DOHH2 (cell line): Measurements from ENCODE around the gene GREB1.

ENCODE experiments used
- H3F3A ChIP-seq: fragments of 200-600 bp; sonication (generic), shearing (Covaris generic); 2 replicates; pipeline ENCODE4 v1.6.0; 2016; ENCODE audit warnings: antibody characterized with exemption, mild to moderate bottlenecking; ENCODE audit not compliant: control insufficient read depth, insufficient read depth
- H3K27ac ChIP-seq: fragments of 200-600 bp; sonication (generic); 2 replicates; pipeline ENCODE4 v1.5.1; 2014; ENCODE audit warnings: low read depth, mild to moderate bottlenecking, low read length, moderate library complexity
- H3K27me3 ChIP-seq: fragments of 200-600 bp; sonication (generic); 2 replicates; pipeline ENCODE4 v1.6.1; 2014; ENCODE audit warnings: mild to moderate bottlenecking, low read length, mixed read lengths; ENCODE audit not compliant: control insufficient read depth
- H3K36me3 ChIP-seq: fragments of 200-600 bp; sonication (generic); 2 replicates; pipeline ENCODE4 v1.6.1; 2014; ENCODE audit warnings: mild to moderate bottlenecking, low read length, moderate library complexity, mixed read lengths; ENCODE audit not compliant: control insufficient read depth
- H3K4me1 ChIP-seq: fragments of 200-600 bp; sonication (generic); 2 replicates; pipeline ENCODE4 v1.6.1; 2014; ENCODE audit warnings: mild to moderate bottlenecking, low read length, mixed read lengths; ENCODE audit not compliant: control insufficient read depth
- H3K4me2 ChIP-seq: fragments of 200-600 bp; sonication (generic); 2 replicates; pipeline ENCODE4 v1.6.0; 2014; ENCODE audit warnings: mild to moderate bottlenecking, low read length, moderate library complexity
- H3K4me3 ChIP-seq: fragments of 200-600 bp; sonication (generic); 2 replicates; pipeline ENCODE4 v1.5.1; 2014; ENCODE audit warnings: mild to moderate bottlenecking, low read length, mixed read lengths
- H3K79me2 ChIP-seq: fragments of 200-600 bp; sonication (generic); 2 replicates; pipeline ENCODE4 v1.6.1; 2014; ENCODE audit warnings: mild to moderate bottlenecking, low read length, mixed read lengths; ENCODE audit not compliant: control insufficient read depth
- H3K9me2 ChIP-seq: fragments of 200-600 bp; sonication (generic); replicated peaks from 2 replicates; pipeline ENCODE4 v1.6.1; 2014; ENCODE audit warnings: mild to moderate bottlenecking, low read length, mixed read lengths; ENCODE audit not compliant: control insufficient read depth
- H3K9me3 ChIP-seq: fragments of 200-600 bp; sonication (generic); 2 replicates; pipeline ENCODE4 v1.6.1; 2014; ENCODE audit warnings: antibody characterized with exemption, low read length, mixed read lengths; ENCODE audit not compliant: control insufficient read depth, insufficient read depth
- H4K20me1 ChIP-seq: fragments of 200-600 bp; sonication (generic); 2 replicates; pipeline ENCODE4 v1.6.0; 2014; ENCODE audit warnings: low read depth, mild to moderate bottlenecking, antibody characterized with exemption, low read length, moderate library complexity; ENCODE audit not compliant: control insufficient read depth, insufficient read depth
- EZH2phosphoT487 ChIP-seq: fragments of 200-600 bp; sonication (generic); IDR thresholded peaks from 2 replicates; pipeline ENCODE4 v1.6.1; 2017; ENCODE audit warnings: borderline replicate concordance, mild to moderate bottlenecking, antibody characterized with exemption, low read length, moderate library complexity, mixed read lengths
- TF ChIP-seq, protein P1 (sequence below): fragments of 200-600 bp; sonication (generic); IDR thresholded peaks from one replicate; pipeline ENCODE4 v1.5.1; 2014; ENCODE audit warnings: antibody characterized with exemption, mild to moderate bottlenecking, low read depth, low read length; ENCODE audit not compliant: poor library complexity, severe bottlenecking

GREB1 gene

GRCh38 chr2:11646530-11646929 lies 112.7 kb downstream of the GREB1 start:
- no peaks in the 10 kb centered on the region for H3K4me1 ChIP-seq
- TF ChIP-seq, protein P1, sequence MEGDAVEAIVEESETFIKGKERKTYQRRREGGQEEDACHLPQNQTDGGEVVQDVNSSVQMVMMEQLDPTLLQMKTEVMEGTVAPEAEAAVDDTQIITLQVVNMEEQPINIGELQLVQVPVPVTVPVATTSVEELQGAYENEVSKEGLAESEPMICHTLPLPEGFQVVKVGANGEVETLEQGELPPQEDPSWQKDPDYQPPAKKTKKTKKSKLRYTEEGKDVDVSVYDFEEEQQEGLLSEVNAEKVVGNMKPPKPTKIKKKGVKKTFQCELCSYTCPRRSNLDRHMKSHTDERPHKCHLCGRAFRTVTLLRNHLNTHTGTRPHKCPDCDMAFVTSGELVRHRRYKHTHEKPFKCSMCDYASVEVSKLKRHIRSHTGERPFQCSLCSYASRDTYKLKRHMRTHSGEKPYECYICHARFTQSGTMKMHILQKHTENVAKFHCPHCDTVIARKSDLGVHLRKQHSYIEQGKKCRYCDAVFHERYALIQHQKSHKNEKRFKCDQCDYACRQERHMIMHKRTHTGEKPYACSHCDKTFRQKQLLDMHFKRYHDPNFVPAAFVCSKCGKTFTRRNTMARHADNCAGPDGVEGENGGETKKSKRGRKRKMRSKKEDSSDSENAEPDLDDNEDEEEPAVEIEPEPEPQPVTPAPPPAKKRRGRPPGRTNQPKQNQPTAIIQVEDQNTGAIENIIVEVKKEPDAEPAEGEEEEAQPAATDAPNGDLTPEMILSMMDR = no peak
- TF ChIP-seq EZH2phosphoT487 = no peak
- H3K9me2 ChIP-seq = no peaks in the 10 kb centered on the region
- no peaks in the 10 kb centered on the region for H3K79me2 ChIP-seq
- H3K9me3 ChIP-seq = no peaks in the 10 kb centered on the region; the same call in 1 of the 2 replicates
- no peak overlapping the region for H3K4me2 ChIP-seq
- no peaks in the 10 kb centered on the region for H4K20me1 ChIP-seq
- H3K36me3 ChIP-seq = no peaks in the 10 kb centered on the region
- no peak overlapping the region for H3K4me3 ChIP-seq
- H3K27ac ChIP-seq = no peak overlapping the region
- H3K27me3 ChIP-seq = peaks cover 16% of the 10 kb centered on the region; the same call in 1 of the 2 replicates
- no peaks in the 10 kb centered on the region for H3F3A ChIP-seq

GRCh38 chr2:11647834-11648600 lies 114.2 kb downstream of the GREB1 start:
- Histone ChIP-seq H3K4me1 (no peaks in the 10 kb centered on the region), H3K36me3 (no peaks in the 10 kb centered on the region), H3K9me2 (no peaks in the 10 kb centered on the region), H3K9me3 (no peaks in the 10 kb centered on the region; the same call in 1 of the 2 replicates), H3K4me3 (no peak overlapping the region), H3K4me2 (no peak overlapping the region), H3F3A (no peaks in the 10 kb centered on the region), H4K20me1 (no peaks in the 10 kb centered on the region), H3K27ac (no peak overlapping the region), H3K27me3 (peaks cover 18% of the 10 kb centered on the region; the same call in 1 of the 2 replicates), H3K79me2 (no peaks in the 10 kb centered on the region)
- no peak for TF ChIP-seq EZH2phosphoT487
- TF ChIP-seq, protein P1 = no peak

- Histone ChIP-seq H3K36me3 (no peaks in the 10 kb centered on the region), H3K4me1 (no peaks in the 10 kb centered on the region)
Observed at GRCh38 chr2:11649093-11649492, 115.2 kb downstream of the GREB1 start.

More at GRCh38 chr2:11649093-11649492, 115.2 kb downstream of the GREB1 start:
- Histone ChIP-seq H3K9me3 (no peaks in the 10 kb centered on the region; the same call in 1 of the 2 replicates), H3K4me2 (no peak overlapping the region), H4K20me1 (no peaks in the 10 kb centered on the region), H3K27me3 (peaks cover 18% of the 10 kb centered on the region; the same call in 1 of the 2 replicates), H3F3A (no peaks in the 10 kb centered on the region), H3K9me2 (no peaks in the 10 kb centered on the region), H3K79me2 (no peaks in the 10 kb centered on the region), H3K27ac (no peak overlapping the region), H3K4me3 (no peak overlapping the region)
- TF ChIP-seq, protein P1 = no peak
- TF ChIP-seq EZH2phosphoT487 = no peak
